NCI-H69 (cell line): Measurements from ENCODE around the gene PRRG1.
A peak's percentile ranks its signal among the peaks of the same experiment; 100 is the strongest.
"Not testable (repeated sequence)": the region's sequence is repeated elsewhere in the genome, so short reads cannot be mapped to it uniquely, and the experiment has no call there.

Experiments
- DNase-seq: peaks from one replicate; lab custom pipeline; 2025; lab: John Stamatoyannopoulos, UW

PRRG1 gene

GRCh38 chrX:37472836-37473235 is 123.7 kb downstream of the PRRG1 start:
- DNase-seq: no peak

- DNase-seq: no peak
Observed at GRCh38 chrX:37474478-37474877, 125.3 kb downstream of the PRRG1 start.

- DNase-seq: no peak
Observed at GRCh38 chrX:37476571-37477170, 127.5 kb downstream of the PRRG1 start.

- not testable (repeated sequence) for DNase-seq
Observed at GRCh38 chrX:37484335-37484734, 135.2 kb downstream of the PRRG1 start.

- DNase-seq: no peak
Observed at GRCh38 chrX:37485429-37485828, 136.3 kb downstream of the PRRG1 start.

- DNase-seq: no peak
Observed at GRCh38 chrX:37487271-37487670, 138.1 kb downstream of the PRRG1 start.

GRCh38 chrX:37488323-37488722 is 139.2 kb downstream of the PRRG1 start:
- DNase-seq: no peak

GRCh38 chrX:37491686-37492085 is 142.5 kb downstream of the PRRG1 start:
- no peak for DNase-seq

GRCh38 chrX:37495760-37496159 is 146.6 kb downstream of the PRRG1 start:
- DNase-seq: peak; percentile 26

GRCh38 chrX:37497126-37497525 is 148.0 kb downstream of the PRRG1 start:
- DNase-seq: not testable (repeated sequence)

- not testable (repeated sequence) for DNase-seq
Observed at GRCh38 chrX:37498323-37498722, 149.2 kb downstream of the PRRG1 start.

- not testable (repeated sequence) for DNase-seq
Observed at GRCh38 chrX:37499649-37500048, 150.5 kb downstream of the PRRG1 start.

- DNase-seq: no peak
Observed at GRCh38 chrX:37504991-37505390, 155.8 kb downstream of the PRRG1 start.
